ENCODE data around the gene MAP3K15.

- TF ChIP-seq POLR2AphosphoS5 (IDR thresholded peaks at IDR 0.05; ENCODE audit: insufficient read depth in 1 of 2, low read depth in 1 of 2): no peak
- TF ChIP-seq CTCF (IDR thresholded peaks at IDR 0.05): no peak
Measured at GRCh38 chrX:19462879-19463278, 52.4 kb downstream of the MAP3K15 start.

Measured in vagina (tissue), 2 donors.